Neural progenitor cell (in vitro differentiated cells): ENCODE data around the gene PSEN1. TPM values are rescaled to one million over a fixed set of nuclear protein-coding genes. Genes with fewer than 3 reads are reported as not detected.

Source experiments
- DNase-seq: peaks from one replicate; pipeline ENCODE4 v3.0.0-alpha.2; 2016; ENCODE audit warnings: low spot score
- H2AFZ ChIP-seq: fragments of 200-600 bp; sonication (generic); replicated peaks from 2 replicates; pipeline ENCODE4 v1.6.1; 2016; ENCODE audit warnings: antibody characterized with exemption
- H3F3A ChIP-seq: fragments of 200-600 bp; sonication (generic); 2 replicates; pipeline ENCODE4 v1.6.1; 2016; ENCODE audit warnings: antibody characterized with exemption, low read depth
- H3K27ac ChIP-seq: fragments of 200-600 bp; sonication (generic); 2 replicates; pipeline ENCODE4 v1.5.1; 2016; ENCODE audit warnings: mild to moderate bottlenecking
- H3K27me3 ChIP-seq: fragments of 200-600 bp; sonication (generic); 2 replicates; pipeline ENCODE4 v1.6.1; 2016; ENCODE audit warnings: mild to moderate bottlenecking, moderate library complexity
- H3K36me3 ChIP-seq: fragments of 200-600 bp; sonication (generic); 2 replicates; pipeline ENCODE4 v1.5.1; 2016
- H3K4me1 ChIP-seq: fragments of 200-600 bp; sonication (generic); 2 replicates; pipeline ENCODE4 v1.6.1; 2016; ENCODE audit warnings: mixed run types
- H3K4me2 ChIP-seq: fragments of 200-600 bp; sonication (generic); 2 replicates; pipeline ENCODE4 v1.6.1; 2016
- H3K4me3 ChIP-seq: fragments of 200-600 bp; sonication (generic); 2 replicates; pipeline ENCODE4 v1.5.1; 2016
- H3K79me2 ChIP-seq: fragments of 200-600 bp; sonication (generic); 2 replicates; pipeline ENCODE4 v1.6.1; 2016; ENCODE audit warnings: low read depth
- H3K9ac ChIP-seq: fragments of 200-600 bp; sonication (generic); 2 replicates; pipeline ENCODE4 v1.6.1; 2016
- H3K9me3 ChIP-seq: fragments of 200-600 bp; sonication (generic); 2 replicates; pipeline ENCODE4 v1.5.1; 2016; ENCODE audit warnings: low read depth
- H4K20me1 ChIP-seq: fragments of 200-600 bp; sonication (generic); 2 replicates; pipeline ENCODE4 v1.6.1; 2016; ENCODE audit warnings: low read depth
- H3K27ac Mint-ChIP-seq: 3 replicates; pipeline ENCODE4 v1.8.0; 2021; ENCODE audit warnings: mixed read lengths
- H3K27me3 Mint-ChIP-seq: 2 replicates; pipeline ENCODE4 v1.8.0; 2022; ENCODE audit warnings: low read depth, mild to moderate bottlenecking, inconsistent platforms, moderate library complexity, mixed read lengths; ENCODE audit not compliant: insufficient read depth
- H3K36me3 Mint-ChIP-seq: 3 replicates; pipeline ENCODE4 v1.8.0; 2021; ENCODE audit warnings: mixed read lengths
- H3K4me1 Mint-ChIP-seq: 3 replicates; pipeline ENCODE4 v1.8.0; 2021; ENCODE audit warnings: mixed read lengths
- H3K4me3 Mint-ChIP-seq: 3 replicates; pipeline ENCODE4 v1.8.0; 2021; ENCODE audit warnings: mild to moderate bottlenecking, moderate library complexity, mixed read lengths
- H3K9me3 Mint-ChIP-seq: 3 replicates; pipeline ENCODE4 v1.8.0; 2020; ENCODE audit warnings: mixed read lengths
- EZH2 ChIP-seq: fragments of 200-600 bp; sonication (generic); IDR thresholded peaks from 2 replicates; pipeline ENCODE4 v1.6.1; 2017; ENCODE audit warnings: antibody characterized with exemption, mild to moderate bottlenecking, moderate library complexity
- EZH2phosphoT487 ChIP-seq: fragments of 200-600 bp; sonication (generic); IDR thresholded peaks from 2 replicates; pipeline ENCODE4 v1.6.1; 2017; ENCODE audit warnings: antibody characterized with exemption
- total RNA-seq: library from RNA; depleted of rRNA; stranded (reverse); fragments of >200 nt; gene quantifications from 2 replicates; pipeline ENCODE4 v1.2.3, GENCODE V29; 2015; ENCODE audit warnings: low replicate concordance
- TF ChIP-seq, protein P1 (sequence below): fragments of 200-600 bp; sonication (generic); IDR thresholded peaks from 2 replicates; pipeline ENCODE4 v1.5.1; 2017; ENCODE audit warnings: antibody characterized with exemption, mild to moderate bottlenecking

The PSEN1 gene
- total RNA-seq, 1 donor from 2014 or later: 80.5 TPM

DNA sequence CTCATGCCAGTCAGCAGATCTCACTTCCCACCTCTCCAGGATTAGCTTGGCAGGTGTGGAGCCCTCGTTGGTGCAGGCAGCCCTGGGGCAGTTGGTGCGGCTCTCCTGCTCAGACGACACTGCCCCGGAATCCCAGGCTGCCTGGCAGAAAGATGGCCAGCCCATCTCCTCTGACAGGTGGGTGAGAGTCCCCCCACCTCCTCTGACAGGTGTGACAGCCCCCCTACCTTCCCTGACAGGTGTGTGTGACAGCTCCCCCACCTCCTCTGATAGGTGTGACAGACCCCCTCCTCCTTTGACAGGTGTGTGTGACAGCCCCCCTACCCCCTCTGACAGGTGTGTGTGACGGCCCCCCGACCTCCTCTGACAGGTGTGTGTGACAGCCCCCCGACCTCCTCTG lies 127.3 kb downstream of the PSEN1 start:
- Mint-ChIP-seq H3K4me1 (peaks cover 3% of the 10 kb centered on the region), H3K4me3 (no peak overlapping the region), H3K27me3 (peaks cover 2% of the 10 kb centered on the region), H3K36me3 (no peaks in the 10 kb centered on the region), H3K9me3 (no peaks in the 10 kb centered on the region), H3K27ac (no peak overlapping the region)
- Histone ChIP-seq H2AFZ (no peak overlapping the region), H3K4me2 (no peak overlapping the region), H3K27ac (no peak overlapping the region), H3K4me3 (no peak overlapping the region), H3K36me3 (no peaks in the 10 kb centered on the region), H3K9me3 (no peaks in the 10 kb centered on the region), H3K79me2 (no peaks in the 10 kb centered on the region), H3F3A (no peaks in the 10 kb centered on the region), H3K4me1 (no peaks in the 10 kb centered on the region), H3K27me3 (no peaks in the 10 kb centered on the region), H3K9ac (no peak overlapping the region), H4K20me1 (no peaks in the 10 kb centered on the region)
- no peak for DNase-seq
- TF ChIP-seq EZH2 (no peak), EZH2phosphoT487 (no peak)
- TF ChIP-seq, protein P1, sequence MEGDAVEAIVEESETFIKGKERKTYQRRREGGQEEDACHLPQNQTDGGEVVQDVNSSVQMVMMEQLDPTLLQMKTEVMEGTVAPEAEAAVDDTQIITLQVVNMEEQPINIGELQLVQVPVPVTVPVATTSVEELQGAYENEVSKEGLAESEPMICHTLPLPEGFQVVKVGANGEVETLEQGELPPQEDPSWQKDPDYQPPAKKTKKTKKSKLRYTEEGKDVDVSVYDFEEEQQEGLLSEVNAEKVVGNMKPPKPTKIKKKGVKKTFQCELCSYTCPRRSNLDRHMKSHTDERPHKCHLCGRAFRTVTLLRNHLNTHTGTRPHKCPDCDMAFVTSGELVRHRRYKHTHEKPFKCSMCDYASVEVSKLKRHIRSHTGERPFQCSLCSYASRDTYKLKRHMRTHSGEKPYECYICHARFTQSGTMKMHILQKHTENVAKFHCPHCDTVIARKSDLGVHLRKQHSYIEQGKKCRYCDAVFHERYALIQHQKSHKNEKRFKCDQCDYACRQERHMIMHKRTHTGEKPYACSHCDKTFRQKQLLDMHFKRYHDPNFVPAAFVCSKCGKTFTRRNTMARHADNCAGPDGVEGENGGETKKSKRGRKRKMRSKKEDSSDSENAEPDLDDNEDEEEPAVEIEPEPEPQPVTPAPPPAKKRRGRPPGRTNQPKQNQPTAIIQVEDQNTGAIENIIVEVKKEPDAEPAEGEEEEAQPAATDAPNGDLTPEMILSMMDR: no peak

DNA sequence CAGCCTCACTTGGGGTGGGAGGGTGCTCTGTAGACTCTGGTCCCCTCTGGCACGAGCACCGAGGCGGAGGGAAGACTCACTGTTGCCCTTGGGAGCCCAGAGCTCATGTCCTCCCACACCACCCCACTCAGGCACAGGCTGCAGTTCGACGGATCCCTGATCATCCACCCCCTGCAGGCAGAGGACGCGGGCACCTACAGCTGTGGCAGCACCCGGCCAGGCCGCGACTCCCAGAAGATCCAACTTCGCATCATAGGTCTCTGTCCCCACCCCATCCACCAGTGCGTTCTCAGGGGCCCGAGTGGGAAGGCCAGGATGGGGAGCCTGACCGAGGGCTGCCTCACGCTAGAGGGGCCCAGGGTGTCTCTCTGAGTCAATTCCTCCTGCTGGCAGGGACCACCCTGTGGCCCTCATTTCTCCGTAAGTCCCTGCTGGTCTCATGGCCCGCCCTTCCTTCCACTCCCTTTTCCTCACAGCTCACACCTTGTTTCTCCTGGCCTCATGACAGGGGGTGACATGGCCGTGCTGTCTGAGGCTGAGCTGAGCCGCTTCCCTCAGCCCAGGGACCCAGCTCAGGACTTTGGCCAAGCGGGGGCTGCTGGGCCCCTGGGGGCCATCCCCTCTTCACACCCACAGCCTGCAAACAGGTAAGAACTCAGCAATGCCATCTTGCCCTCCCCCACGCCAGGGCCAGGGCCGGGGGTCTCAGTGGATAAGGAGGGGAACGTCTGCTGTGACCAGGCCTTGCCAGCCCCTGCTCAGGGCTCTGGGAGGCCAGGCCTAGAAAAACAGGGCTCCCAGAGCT lies 128.0 kb downstream of the PSEN1 start:
- Histone ChIP-seq H3K4me2 (no peak overlapping the region), H3K4me1 (no peaks in the 10 kb centered on the region), H3F3A (no peaks in the 10 kb centered on the region), H3K4me3 (no peak overlapping the region), H3K36me3 (no peaks in the 10 kb centered on the region), H4K20me1 (no peaks in the 10 kb centered on the region), H3K9ac (no peak overlapping the region), H3K79me2 (no peaks in the 10 kb centered on the region), H3K27me3 (peaks cover 5% of the 10 kb centered on the region), H3K27ac (no peak overlapping the region), H2AFZ (no peak overlapping the region), H3K9me3 (no peaks in the 10 kb centered on the region)
- TF ChIP-seq, protein P1: no peak
- no peak for TF ChIP-seq EZH2phosphoT487
- H3K4me1 Mint-ChIP-seq: peaks cover 3% of the 10 kb centered on the region
- no peak for DNase-seq
- H3K36me3 Mint-ChIP-seq: peaks cover 2% of the 10 kb centered on the region
- peak overlapping the region; percentile 57 for H3K27ac Mint-ChIP-seq
- no peak overlapping the region for H3K4me3 Mint-ChIP-seq
- H3K27me3 Mint-ChIP-seq: peaks cover 2% of the 10 kb centered on the region
- H3K9me3 Mint-ChIP-seq: no peaks in the 10 kb centered on the region

DNA sequence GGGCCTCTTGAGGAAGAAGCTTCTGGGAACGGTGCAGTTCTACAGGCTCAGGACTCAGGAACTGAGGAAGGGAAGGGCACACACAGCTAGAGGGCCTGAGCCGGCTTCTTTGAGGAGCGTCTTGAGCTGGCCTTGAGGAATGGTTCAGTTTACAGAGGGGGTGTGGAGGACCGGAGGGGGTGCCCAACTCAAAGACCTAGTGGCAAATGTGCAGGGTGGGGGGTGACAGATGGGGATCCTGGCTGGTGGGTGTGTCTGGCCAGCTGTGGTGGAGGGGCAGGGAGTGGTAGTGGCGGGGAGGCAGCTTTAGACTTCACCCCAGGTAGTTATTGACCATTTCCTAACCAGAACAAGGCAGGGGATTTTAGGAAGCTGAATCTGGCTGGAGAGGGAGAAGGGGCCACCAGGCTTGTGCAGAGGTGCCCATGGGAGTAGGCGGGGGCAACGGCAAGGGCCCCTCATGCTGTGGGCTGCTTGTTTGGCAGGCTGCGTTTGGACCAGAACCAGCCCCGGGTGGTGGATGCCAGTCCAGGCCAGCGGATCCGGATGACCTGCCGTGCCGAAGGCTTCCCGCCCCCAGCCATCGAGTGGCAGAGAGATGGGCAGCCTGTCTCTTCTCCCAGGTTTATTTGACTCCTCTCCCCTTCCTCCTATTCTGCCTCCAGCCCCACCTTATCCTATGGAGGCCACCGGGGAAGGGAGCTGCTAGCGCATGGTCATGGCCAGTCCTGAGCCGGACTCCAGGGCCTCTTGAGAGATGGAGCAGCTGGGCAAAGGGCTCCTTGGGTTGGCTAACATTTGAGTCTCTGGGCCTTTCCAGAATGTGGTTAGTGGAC lies 128.8 kb downstream of the PSEN1 start:
- no peak for DNase-seq
- Mint-ChIP-seq H3K9me3 (no peaks in the 10 kb centered on the region), H3K27me3 (peaks cover 2% of the 10 kb centered on the region), H3K4me1 (peaks cover 3% of the 10 kb centered on the region), H3K4me3 (no peak overlapping the region), H3K36me3 (peaks cover 2% of the 10 kb centered on the region), H3K27ac (peak overlapping the region; percentile 57)
- H3K79me2 ChIP-seq: no peaks in the 10 kb centered on the region
- H3K9ac ChIP-seq: no peak overlapping the region
- H3K9me3 ChIP-seq: no peaks in the 10 kb centered on the region
- H3K4me2 ChIP-seq: no peak overlapping the region
- no peaks in the 10 kb centered on the region for H4K20me1 ChIP-seq
- no peak for TF ChIP-seq EZH2phosphoT487
- no peak for TF ChIP-seq EZH2
- TF ChIP-seq, protein P1: no peak
- H3K4me1 ChIP-seq: no peaks in the 10 kb centered on the region
- no peak overlapping the region for H2AFZ ChIP-seq
- no peaks in the 10 kb centered on the region for H3F3A ChIP-seq
- no peaks in the 10 kb centered on the region for H3K36me3 ChIP-seq
- H3K27ac ChIP-seq: no peak overlapping the region
- H3K4me3 ChIP-seq: no peak overlapping the region
- H3K27me3 ChIP-seq: peaks cover 13% of the 10 kb centered on the region
